ENCODE measurements around the gene MPPED2. TPM values are rescaled to one million over a fixed set of nuclear protein-coding genes. Genes with fewer than 3 reads are reported as not detected.

The MPPED2 gene
- total RNA-seq, 1 donor from 2014 or later, result 25.9 TPM

DNA sequence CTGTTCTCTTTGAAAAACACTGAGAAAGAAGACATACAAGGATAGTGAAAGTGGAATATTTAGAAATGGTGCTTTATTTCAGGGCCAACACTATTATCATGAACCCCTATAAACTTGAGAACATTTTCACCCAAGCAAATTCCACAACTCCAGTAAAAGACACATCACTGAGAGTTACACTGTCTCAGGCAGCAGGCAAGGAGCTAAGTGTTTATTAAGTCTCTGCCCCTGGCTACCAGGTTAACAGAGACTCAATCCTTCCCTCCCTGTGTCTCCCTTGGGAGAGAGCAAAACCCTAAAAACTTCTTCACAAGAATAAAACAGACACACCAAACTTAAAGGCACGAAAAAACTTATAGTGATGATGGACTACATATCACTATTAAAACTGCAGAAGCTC lies 18.5 kb downstream of the MPPED2 start:
- Mint-ChIP-seq H3K27ac (no peak overlapping the region), H3K4me3 (ENCODE audit: low read depth) (no peak overlapping the region), H3K9me3 (ENCODE audit: low read depth) (peaks cover 9% of the 10 kb centered on the region), H3K27me3 (no peaks in the 10 kb centered on the region), H3K4me1 (ENCODE audit: low read depth) (peaks cover 5% of the 10 kb centered on the region), H3K36me3 (ENCODE audit: insufficient read depth) (peaks cover 15% of the 10 kb centered on the region)
- TF ChIP-seq, protein P1, sequence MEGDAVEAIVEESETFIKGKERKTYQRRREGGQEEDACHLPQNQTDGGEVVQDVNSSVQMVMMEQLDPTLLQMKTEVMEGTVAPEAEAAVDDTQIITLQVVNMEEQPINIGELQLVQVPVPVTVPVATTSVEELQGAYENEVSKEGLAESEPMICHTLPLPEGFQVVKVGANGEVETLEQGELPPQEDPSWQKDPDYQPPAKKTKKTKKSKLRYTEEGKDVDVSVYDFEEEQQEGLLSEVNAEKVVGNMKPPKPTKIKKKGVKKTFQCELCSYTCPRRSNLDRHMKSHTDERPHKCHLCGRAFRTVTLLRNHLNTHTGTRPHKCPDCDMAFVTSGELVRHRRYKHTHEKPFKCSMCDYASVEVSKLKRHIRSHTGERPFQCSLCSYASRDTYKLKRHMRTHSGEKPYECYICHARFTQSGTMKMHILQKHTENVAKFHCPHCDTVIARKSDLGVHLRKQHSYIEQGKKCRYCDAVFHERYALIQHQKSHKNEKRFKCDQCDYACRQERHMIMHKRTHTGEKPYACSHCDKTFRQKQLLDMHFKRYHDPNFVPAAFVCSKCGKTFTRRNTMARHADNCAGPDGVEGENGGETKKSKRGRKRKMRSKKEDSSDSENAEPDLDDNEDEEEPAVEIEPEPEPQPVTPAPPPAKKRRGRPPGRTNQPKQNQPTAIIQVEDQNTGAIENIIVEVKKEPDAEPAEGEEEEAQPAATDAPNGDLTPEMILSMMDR (IDR thresholded peaks at IDR 0.05; ENCODE audit: unreplicated experiment), result no peak
- DNase-seq (ENCODE audit: low spot score, unreplicated experiment), result no peak

DNA sequence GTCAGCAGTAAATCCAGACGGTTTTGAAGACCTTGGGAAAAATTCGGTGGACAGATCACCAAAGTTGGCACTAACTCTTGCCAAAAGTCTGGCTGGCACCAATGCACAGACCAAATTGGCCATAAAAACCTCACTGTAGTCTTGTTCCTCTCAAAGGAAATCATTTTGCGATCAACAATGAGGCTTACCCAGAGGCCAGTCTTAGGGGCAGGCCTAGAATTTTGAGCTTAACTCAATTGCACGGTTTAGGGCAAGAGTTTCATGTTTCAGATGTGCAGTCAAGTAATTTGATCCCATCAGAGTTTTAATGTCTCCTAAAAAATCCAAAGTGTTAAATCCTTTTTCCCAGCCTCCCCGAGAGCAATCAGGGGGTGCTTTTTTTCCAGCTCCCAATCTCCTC lies 19.0 kb downstream of the MPPED2 start:
- H3K9me3 Mint-ChIP-seq (ENCODE audit: low read depth), result peaks cover 9% of the 10 kb centered on the region
- no peak overlapping the region for H3K4me3 Mint-ChIP-seq (ENCODE audit: low read depth)
- peaks cover 5% of the 10 kb centered on the region for H3K4me1 Mint-ChIP-seq (ENCODE audit: low read depth)
- no peaks in the 10 kb centered on the region for H3K27me3 Mint-ChIP-seq
- no peak for DNase-seq (ENCODE audit: low spot score, unreplicated experiment)
- TF ChIP-seq, protein P1 (IDR thresholded peaks at IDR 0.05; ENCODE audit: unreplicated experiment), result no peak
- peaks cover 15% of the 10 kb centered on the region for H3K36me3 Mint-ChIP-seq (ENCODE audit: insufficient read depth)
- no peak overlapping the region for H3K27ac Mint-ChIP-seq

DNA sequence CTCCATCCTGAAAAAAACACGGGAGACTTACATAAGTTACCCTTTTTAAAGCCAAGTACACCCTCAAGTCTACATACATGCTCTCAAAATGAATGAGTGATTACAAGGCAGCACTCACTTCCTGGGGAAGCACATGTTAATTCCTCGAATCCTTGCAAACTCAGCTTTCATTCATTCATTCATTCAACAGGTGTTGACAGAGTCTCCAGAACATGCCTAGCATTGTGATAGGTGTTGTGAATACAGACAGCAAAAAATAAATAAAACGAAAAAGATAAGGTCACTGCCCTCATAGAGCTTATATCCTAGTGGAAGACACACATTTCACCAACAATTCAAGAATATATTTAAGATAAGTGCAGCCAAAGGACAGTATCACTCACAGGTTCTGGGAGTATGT lies 19.7 kb downstream of the MPPED2 start:
- Mint-ChIP-seq H3K27me3 (no peaks in the 10 kb centered on the region), H3K9me3 (ENCODE audit: low read depth) (peaks cover 9% of the 10 kb centered on the region), H3K4me3 (ENCODE audit: low read depth) (no peak overlapping the region), H3K27ac (no peak overlapping the region), H3K36me3 (ENCODE audit: insufficient read depth) (peaks cover 15% of the 10 kb centered on the region), H3K4me1 (ENCODE audit: low read depth) (peaks cover 5% of the 10 kb centered on the region)
- DNase-seq (ENCODE audit: low spot score, unreplicated experiment), result no peak
- TF ChIP-seq, protein P1 (IDR thresholded peaks at IDR 0.05; ENCODE audit: unreplicated experiment), result no peak

DNA sequence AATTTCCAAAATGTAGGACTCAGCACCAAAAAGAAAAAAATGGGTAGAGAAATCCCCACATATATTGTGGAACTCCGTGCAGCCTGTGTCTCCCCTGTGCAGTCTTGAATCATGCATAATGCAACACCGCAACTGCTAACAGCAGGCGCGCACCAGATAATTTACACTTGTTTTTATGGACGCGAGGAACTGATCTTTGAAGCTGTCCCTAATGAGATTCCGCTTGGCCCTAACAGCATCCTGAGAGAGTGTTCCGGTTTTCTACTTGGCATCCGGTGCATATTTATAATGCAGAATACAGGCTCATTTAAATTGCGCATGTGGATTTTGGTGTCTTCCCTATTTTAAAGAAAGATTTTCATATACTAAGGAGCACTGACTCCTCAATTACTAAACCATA lies 21.1 kb downstream of the MPPED2 start:
- DNase-seq (ENCODE audit: low spot score, unreplicated experiment), result no peak
- Mint-ChIP-seq H3K4me1 (ENCODE audit: low read depth) (peaks cover 15% of the 10 kb centered on the region), H3K9me3 (ENCODE audit: low read depth) (peaks cover 9% of the 10 kb centered on the region), H3K27me3 (no peaks in the 10 kb centered on the region), H3K4me3 (ENCODE audit: low read depth) (no peak overlapping the region), H3K36me3 (ENCODE audit: insufficient read depth) (peaks cover 14% of the 10 kb centered on the region), H3K27ac (no peak overlapping the region)
- TF ChIP-seq, protein P1 (IDR thresholded peaks at IDR 0.05; ENCODE audit: unreplicated experiment), result no peak

DNA sequence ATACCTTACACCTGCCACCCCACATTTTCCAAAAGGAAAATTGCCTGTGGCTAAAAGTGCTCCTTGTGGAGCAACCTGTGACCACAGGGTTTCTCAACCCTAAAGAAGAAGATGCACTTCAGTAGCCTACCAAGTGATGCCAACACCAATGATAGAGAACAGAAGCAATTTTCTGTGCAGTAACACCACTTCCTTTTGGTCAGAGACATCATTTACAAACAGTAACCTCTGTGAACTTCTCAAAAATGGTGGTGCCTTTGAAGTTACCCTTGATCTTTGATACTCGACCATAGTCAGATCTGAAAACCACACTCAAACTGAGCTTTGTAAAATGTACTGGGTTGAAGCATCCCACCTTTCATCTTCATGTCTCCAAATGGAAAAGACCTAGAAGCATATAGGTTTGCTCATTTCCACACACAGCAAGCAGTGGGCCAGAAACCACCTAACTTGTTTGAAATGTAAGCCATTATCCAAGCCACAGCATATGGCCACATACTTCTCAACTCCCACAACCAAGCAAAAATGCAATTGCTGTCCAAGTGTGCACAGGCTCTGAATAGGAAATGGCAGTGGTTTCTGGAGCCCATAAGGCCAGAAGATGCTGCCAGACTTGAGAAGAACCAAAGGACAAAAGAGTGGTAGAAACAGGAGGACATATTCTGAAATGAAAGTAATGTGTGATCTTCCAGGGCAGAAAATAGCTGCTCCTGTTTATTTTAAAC lies 24.3 kb downstream of the MPPED2 start:
- TF ChIP-seq, protein P1 (IDR thresholded peaks at IDR 0.05; ENCODE audit: unreplicated experiment), result no peak
- H3K36me3 Mint-ChIP-seq (ENCODE audit: insufficient read depth), result peaks cover 5% of the 10 kb centered on the region
- DNase-seq (ENCODE audit: low spot score, unreplicated experiment), result no peak
- no peak overlapping the region for H3K27ac Mint-ChIP-seq
- H3K9me3 Mint-ChIP-seq (ENCODE audit: low read depth), result peaks cover 9% of the 10 kb centered on the region
- no peak overlapping the region for H3K4me3 Mint-ChIP-seq (ENCODE audit: low read depth)
- H3K27me3 Mint-ChIP-seq, result no peaks in the 10 kb centered on the region
- peaks cover 16% of the 10 kb centered on the region for H3K4me1 Mint-ChIP-seq (ENCODE audit: low read depth)
